Cardiac muscle cell (in vitro differentiated cells and primary cell): ENCODE results near the gene LAMA4. TPM values are rescaled to one million over a fixed set of nuclear protein-coding genes. Genes with fewer than 3 reads are reported as not detected.

Source experiments
- DNase-seq, 2 donors: peaks; one replicate each; pipeline versions ENCODE4 v3.0.0 to v3.0.0-alpha.2; 2010 to 2017; ENCODE audit warnings: low read depth in 1 of 2, low spot score in 1 of 2
- H3K27ac ChIP-seq: fragments of 200-600 bp; sonication (generic); 2 replicates; pipeline ENCODE4 v1.5.1; 2016
- H3K27me3 ChIP-seq: fragments of 200-600 bp; sonication (generic); 2 replicates; pipeline ENCODE4 v1.6.0; 2016; ENCODE audit warnings: control low read depth
- H3K36me3 ChIP-seq: fragments of 200-600 bp; sonication (generic); 2 replicates; pipeline ENCODE4 v1.5.1; 2016; ENCODE audit warnings: control low read depth
- H3K4me1 ChIP-seq: fragments of 200-600 bp; sonication (generic); 2 replicates; pipeline ENCODE4 v1.8.1; 2017; ENCODE audit warnings: low read depth, mild to moderate bottlenecking, mixed run types
- H3K4me3 ChIP-seq: fragments of 200-600 bp; sonication (generic); 2 replicates; pipeline ENCODE4 v1.5.1; 2016; ENCODE audit warnings: mild to moderate bottlenecking
- H3K9me3 ChIP-seq: fragments of 200-600 bp; sonication (generic); 2 replicates; pipeline ENCODE4 v1.5.1; 2017; ENCODE audit warnings: low read depth, mild to moderate bottlenecking, control low read depth
- polyA plus RNA-seq: library from polyadenylated mRNA; unstranded; fragments of >200 nt; fragmentation: Nextera tagmentation; extraction: Ambion mirVana; gene quantifications from 2 replicates; pipeline ENCODE4 v1.2.1, GENCODE V29; 2016
- total RNA-seq: library from RNA; depleted of rRNA; stranded (reverse); fragments of >200 nt; gene quantifications from 2 replicates; pipeline ENCODE4 v1.2.3, GENCODE V29; 2016
- TF ChIP-seq, protein P1 (sequence below): IDR thresholded peaks from 2 replicates; pipeline ENCODE4 v1.5.1; 2012; ENCODE audit warnings: low read depth, mild to moderate bottlenecking, low read length

LAMA4 gene
- total and polyA plus RNA-seq, 2 experiments from 2014 or later, result 162 to 304 TPM

DNA sequence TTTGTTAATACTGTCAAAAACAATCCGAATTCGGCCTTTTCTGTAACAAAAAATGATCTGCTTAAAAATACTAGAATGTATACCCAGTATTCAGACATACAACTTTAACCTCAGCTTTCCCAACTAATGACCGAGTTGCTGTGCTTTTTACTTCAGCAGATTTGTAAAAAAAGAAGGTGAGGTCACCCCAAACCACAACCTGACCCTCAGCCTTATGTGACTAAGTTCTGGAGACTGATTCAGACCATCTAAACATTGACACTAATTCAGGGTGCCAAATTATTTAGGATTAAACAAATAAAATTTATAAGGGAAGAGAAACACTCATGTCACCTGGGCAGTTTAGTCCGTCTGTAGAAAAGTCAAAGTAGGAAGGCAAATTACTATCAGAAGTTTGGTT lies 192.8 kb downstream of the LAMA4 start:
- Histone ChIP-seq H3K36me3 (no peaks in the 10 kb centered on the region), H3K4me3 (no peak overlapping the region), H3K9me3 (no peaks in the 10 kb centered on the region), H3K27ac (no peak overlapping the region), H3K27me3 (no peaks in the 10 kb centered on the region), H3K4me1 (no peaks in the 10 kb centered on the region)
- no peak for DNase-seq
- TF ChIP-seq, protein P1, sequence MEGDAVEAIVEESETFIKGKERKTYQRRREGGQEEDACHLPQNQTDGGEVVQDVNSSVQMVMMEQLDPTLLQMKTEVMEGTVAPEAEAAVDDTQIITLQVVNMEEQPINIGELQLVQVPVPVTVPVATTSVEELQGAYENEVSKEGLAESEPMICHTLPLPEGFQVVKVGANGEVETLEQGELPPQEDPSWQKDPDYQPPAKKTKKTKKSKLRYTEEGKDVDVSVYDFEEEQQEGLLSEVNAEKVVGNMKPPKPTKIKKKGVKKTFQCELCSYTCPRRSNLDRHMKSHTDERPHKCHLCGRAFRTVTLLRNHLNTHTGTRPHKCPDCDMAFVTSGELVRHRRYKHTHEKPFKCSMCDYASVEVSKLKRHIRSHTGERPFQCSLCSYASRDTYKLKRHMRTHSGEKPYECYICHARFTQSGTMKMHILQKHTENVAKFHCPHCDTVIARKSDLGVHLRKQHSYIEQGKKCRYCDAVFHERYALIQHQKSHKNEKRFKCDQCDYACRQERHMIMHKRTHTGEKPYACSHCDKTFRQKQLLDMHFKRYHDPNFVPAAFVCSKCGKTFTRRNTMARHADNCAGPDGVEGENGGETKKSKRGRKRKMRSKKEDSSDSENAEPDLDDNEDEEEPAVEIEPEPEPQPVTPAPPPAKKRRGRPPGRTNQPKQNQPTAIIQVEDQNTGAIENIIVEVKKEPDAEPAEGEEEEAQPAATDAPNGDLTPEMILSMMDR, result no peak

Other genes with a start within 250 kb of the LAMA4 start
- not detected in 2 replicates for gene CCN6, start 200.5 kb downstream of the LAMA4 start, total RNA-seq
- 0.11 and 0.17 TPM in 2 replicates for gene CCN6, start 200.5 kb downstream of the LAMA4 start, polyA plus RNA-seq
- gene TUBE1, start 167.1 kb downstream of the LAMA4 start, total RNA-seq, result 27.6 and 42.8 TPM in 2 replicates
- gene TUBE1, start 167.1 kb downstream of the LAMA4 start, polyA plus RNA-seq, result 22.5 and 23.9 TPM in 2 replicates
- 16.5 and 35.8 TPM in 2 replicates for gene FAM229B, start 167.0 kb downstream of the LAMA4 start, total RNA-seq
- gene FAM229B, start 167.0 kb downstream of the LAMA4 start, polyA plus RNA-seq, result 51.5 and 67.1 TPM in 2 replicates
- gene RFPL4B, start 92.8 kb upstream of the LAMA4 start, total RNA-seq, result not detected in 2 replicates
- gene RFPL4B, start 92.8 kb upstream of the LAMA4 start, polyA plus RNA-seq, result not detected in 2 replicates